ENCODE data around the gene DDX41.
"Not testable (repeated sequence)": the region's sequence is repeated elsewhere in the genome, so short reads cannot be mapped to it uniquely, and the experiment has no call there.

Gene DDX41

DNA sequence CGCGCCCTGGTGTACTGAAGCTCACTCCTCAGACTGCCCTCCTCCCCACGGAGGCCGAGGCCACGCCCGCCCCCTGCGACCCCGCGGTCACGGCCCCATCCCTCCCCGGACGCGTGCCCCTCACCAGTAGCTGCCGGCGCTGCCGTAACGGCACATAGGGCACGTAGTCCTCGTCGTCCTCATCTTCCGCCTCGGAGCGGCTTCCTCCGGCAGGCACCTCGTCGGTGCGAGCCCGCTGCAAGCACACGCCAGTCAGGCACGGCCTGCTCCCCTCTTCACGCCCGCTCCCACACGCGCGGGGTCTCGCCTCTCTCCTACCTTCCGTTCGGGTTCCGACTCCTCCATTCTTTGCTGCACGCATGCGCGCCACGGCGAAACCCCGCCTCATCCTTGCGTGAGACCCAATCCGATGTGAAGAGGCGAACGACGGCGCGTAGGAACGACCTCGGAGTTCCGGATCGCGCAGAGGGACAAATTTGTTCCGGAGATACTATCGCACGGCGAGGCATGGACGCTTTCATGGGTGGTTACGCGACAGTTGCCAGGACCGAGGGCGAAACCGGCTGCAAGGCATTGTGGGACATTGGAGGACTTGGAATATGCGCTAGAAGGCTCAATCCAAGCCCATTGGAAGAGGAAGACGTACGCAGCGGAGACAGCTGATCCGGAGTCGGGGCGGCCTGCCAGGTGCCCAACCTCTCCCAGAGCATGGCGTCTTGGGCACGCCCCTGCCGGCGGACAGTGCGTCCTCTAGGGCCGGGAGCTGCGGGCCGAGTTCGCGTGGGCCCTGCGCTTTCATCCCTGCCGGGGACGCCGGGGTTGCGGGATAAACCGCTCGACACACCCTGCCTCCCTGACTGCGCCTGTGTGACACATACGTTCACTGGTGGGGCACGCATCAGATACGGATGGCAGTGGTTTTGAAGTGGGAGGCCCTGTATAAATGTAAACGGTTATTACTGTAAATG, at the start of gene DDX41:
Gene DDX41 (minus strand): TSS at position 361 of the 968 bp plus-strand sequence. CDS start 16 bp downstream, at position 345.
- peak; percentile 90 for DNase-seq (ENCODE audit: low read depth in 2 of 2)

- DNase-seq (ENCODE audit: low read depth in 2 of 2): no peak
These were observed 48.3 kb upstream of the DDX41 start for GRCh38 chr5:177565046-177565445.

- not testable (repeated sequence) for DNase-seq (ENCODE audit: low read depth in 2 of 2)
These were observed 42.7 kb upstream of the DDX41 start for GRCh38 chr5:177559446-177559941.

GRCh38 chr5:177557796-177558195, 41.0 kb upstream of the DDX41 start:
- no peak for DNase-seq (ENCODE audit: low read depth in 2 of 2)

DNA sequence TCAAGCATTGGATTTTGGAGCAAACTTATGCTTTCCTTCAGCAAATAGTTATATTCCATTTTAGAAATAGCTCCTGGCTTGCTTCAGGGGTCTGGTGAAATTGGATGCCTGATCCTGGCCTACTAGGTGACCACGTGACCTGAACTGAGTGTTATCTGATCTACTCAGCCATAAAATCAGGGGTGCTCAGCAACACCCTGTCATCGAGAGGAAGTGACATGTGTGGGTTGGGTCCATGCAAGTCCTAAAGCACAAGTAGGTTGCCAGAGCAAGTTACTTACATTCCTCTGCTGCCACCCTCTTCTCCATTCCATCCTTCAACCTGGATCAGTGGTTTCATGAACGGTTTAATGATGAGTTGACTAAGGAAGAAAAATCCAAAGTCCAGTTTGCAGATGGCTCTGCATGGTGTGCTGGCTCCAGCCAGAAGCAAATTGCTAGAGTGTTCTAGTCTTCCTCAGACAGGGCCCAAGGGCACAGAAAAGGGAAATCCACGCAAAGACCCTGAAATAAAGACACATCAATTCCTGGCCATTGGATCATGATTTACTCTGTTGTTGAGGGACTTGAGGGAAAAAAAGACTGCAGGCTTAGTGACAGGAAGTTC, 40.4 kb upstream of the DDX41 start:
- DNase-seq (ENCODE audit: low read depth in 2 of 2): no peak

DNA sequence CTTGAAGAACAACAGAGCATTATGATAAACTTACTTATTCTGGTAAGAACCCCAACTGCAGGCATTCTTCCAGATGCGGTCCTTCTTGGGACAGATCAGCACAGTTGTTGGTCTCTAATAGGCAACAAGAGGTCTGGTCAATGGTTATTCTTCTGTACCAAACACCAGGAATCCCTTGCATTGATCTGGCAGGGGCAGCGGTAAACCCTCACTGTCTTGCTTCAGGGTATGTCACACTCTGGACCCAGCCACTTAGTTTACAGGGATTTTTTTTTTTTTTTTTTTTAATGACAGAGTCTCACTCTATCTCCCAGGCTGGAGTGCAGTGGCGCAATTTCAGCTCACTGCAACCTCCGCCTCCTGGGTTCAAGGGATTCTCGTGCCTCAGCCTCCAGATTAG, 38.9 kb upstream of the DDX41 start:
- no peak for DNase-seq (ENCODE audit: low read depth in 2 of 2)

GRCh38 chr5:177555228-177555627, 38.5 kb upstream of the DDX41 start:
- no peak for DNase-seq (ENCODE audit: low read depth in 2 of 2)

DNA sequence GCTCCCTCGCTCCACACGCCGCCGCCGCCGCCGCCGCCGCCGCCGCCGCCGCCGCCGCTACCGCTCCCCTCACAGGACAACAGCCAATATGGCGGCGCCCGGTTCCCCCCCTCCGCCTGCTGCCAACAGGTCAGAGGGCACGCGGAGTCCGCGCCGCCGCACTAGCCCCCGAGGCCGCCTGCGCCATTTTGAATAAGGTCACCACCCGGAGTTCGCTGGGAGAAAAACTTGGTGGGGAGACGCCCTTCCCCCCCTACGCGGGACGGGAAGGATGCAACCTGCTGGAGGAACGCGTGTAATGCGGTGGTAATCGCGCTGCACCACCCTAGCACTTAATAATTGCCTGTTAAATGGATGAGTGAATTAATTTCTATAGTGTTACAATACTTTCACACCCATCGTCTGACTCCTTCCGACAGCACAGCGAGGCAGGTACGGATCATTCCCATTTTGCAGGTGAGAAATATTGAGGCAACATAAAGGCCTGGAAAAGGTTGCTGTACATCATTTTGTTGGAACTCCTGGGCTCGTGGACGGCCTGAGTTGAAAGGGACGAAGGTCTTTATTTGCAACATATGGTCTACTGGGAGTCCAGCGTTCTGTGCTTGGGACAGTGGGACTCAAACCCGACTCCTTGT, 37.8 kb upstream of the DDX41 start, which contains the start of gene FAM193B:
Gene FAM193B (minus strand): TSS at position 90 of the 638 bp plus-strand sequence. CDS start 105 bp downstream, outside the sequence.
- DNase-seq (ENCODE audit: low read depth in 2 of 2): peak; percentile 89 to 91

- peak in 1 of 2 donors; percentile 9 for DNase-seq (ENCODE audit: low read depth in 2 of 2)
These were observed 37.1 kb upstream of the DDX41 start for GRCh38 chr5:177553671-177554429.

- DNase-seq (ENCODE audit: low read depth in 2 of 2): no peak
These were observed 36.2 kb upstream of the DDX41 start for GRCh38 chr5:177552839-177553455.

DNA sequence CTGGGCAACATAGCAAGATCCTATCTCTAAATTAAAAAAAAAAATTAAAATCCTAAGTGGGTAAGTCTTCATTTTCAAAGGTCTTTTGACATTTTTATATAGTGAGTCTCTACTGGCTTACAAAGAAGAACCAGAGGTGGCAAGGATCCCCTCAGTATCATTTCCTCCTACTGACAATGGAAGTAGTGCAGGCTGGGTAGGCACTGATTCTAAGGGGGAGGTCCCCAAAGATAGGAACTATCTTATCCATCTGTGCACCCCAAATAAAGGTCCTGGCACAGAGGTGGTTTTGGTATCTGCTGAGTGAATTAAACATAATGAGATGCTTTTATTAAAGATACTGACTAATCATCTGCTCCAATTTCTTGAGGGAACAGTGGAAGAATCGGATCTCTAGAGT, 33.4 kb upstream of the DDX41 start:
- DNase-seq (ENCODE audit: low read depth in 2 of 2): no peak

DNA sequence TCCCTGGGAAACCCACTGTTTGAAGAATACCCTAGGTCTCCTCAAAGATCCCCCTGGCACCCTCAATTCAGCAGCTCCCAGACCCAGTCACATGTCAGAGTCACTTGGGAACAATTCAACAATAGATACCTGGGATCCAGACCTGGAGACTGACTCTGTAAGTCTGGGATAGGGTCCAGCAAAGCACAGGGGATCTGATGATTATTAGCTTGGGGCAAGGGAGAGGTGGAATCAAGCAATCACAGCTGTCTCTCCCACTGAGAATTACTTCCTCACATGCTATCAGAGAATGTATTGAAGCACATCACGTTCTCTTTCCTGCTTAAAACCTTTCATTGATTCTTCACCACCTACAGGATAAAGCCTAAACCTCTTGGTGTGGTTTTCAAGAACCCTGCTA, 31.7 kb upstream of the DDX41 start:
- DNase-seq (ENCODE audit: low read depth in 2 of 2): no peak

DNA sequence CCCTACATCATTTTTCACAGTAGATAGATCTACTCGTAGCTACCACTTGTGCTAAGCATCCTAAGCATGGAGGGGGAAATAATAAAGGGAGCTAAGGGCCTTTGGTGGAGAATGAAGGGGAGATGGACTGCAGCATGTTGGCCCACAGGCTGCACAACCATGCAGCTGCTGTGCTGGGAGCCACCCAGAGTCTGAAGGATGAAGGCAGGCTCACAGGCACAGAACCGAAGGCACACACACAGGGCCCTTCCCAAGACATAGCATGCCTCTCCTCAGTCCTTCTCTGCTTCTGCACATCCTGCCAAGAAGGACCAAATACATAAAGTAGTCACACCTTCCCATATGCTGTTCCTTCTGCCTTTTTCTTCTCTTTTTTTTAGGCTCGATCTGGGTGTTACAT, 31.0 kb upstream of the DDX41 start:
- DNase-seq (ENCODE audit: low read depth in 2 of 2): no peak

GRCh38 chr5:177546258-177546741, 29.5 kb upstream of the DDX41 start:
- no peak for DNase-seq (ENCODE audit: low read depth in 2 of 2)

DNA sequence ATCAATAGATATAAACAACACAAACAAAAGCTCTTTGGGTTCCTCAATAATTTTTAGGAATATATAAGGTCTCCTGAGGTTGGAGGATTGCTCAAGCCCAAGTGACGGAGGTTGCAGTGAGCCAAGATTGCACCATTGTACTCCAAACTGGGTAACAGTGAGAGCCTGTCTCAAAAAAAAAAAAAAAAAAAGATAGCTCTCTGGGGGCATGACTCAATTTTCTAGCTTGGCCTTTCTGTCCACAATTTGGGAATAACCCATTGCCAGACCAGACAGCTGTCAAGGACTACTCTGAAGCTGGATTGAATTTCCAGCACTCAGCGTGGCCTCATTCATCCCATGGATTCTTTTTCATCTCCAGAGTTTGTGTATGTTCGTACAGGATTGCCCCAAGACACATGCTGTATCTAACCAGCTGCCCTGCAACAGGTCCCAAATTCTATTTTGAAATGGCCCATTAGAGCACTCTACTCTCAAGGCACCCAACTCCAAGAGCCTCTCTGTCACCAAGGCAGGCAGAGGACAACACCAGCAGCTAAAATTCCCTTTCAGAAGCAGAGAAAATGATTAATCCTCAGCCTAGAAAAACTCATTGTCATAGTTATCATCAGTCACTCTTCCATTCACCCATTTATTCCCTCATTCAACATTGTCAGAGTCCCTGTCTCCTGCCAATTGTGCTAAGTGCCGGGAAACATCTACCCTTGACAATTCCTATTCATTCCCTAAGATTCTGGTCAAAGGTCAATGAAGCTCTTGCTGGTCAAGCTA, 28.9 kb upstream of the DDX41 start:
- no peak for DNase-seq (ENCODE audit: low read depth in 2 of 2)

GRCh38 chr5:177542816-177543465, 26.2 kb upstream of the DDX41 start:
- no peak for DNase-seq (ENCODE audit: low read depth in 2 of 2)

GRCh38 chr5:177540438-177540837, 23.7 kb upstream of the DDX41 start:
- DNase-seq (ENCODE audit: low read depth in 2 of 2): no peak

DNA sequence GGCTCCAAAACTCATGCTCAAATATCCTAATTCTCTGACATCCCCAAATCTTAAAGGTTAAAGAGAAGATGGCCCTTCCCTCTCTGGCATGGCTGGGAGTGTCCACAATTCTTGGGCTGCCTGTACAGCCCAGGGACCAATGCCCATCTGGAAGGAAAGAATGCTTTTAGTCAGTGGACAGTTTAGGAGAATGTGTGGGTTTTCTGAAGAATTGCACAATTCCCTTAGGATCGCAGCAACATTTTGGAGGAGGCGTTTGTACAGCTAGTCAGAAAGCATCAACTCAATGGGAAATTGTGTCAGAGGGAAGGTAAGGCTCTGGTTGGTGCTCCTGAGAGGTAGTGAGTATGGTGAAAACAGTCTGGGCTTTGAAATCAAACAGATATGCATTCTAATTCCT, 22.6 kb upstream of the DDX41 start:
- no peak for DNase-seq (ENCODE audit: low read depth in 2 of 2)

GRCh38 chr5:177538876-177539275, 22.1 kb upstream of the DDX41 start:
- DNase-seq (ENCODE audit: low read depth in 2 of 2): no peak
